HCT116 (cell line): Measurements from ENCODE around the gene HCN3. TPM values are rescaled to one million over a fixed set of nuclear protein-coding genes. Genes with fewer than 3 reads are reported as not detected.

ENCODE experiments used
- ATAC-seq: fragments of 200-7000 bp; cut with Tn5 transposase; 2 replicates; pipeline ENCODE4 v1.9.1; 2020; ENCODE audit warnings: mild to moderate bottlenecking, moderate library complexity
- BruUV-seq: library from RNA; stranded (reverse); fragments of 400-500 nt; replicated peaks from 2 replicates; lab custom pipeline; 2021; lab: Mats Ljungman, UMichigan
- CTCF ChIA-PET: fragments of 300-600 bp; sonication (Branson Sonifier 250); formaldehyde crosslinking; loops from one replicate; lab custom pipeline; 2021; ENCODE audit warnings: antibody characterized with exemption; lab: Charles Lee
- POLR2A ChIA-PET: fragments of 300-600, 350-600 bp; sonication (Branson Sonifier 250); formaldehyde crosslinking; loops from one replicate; lab custom pipeline; 2021; ENCODE audit warnings: antibody characterized with exemption; lab: Charles Lee
- RAD21 ChIA-PET, 2 experiments: fragments of 300-600 bp; sonication (Branson Sonifier 250); formaldehyde crosslinking; loops; one replicate each; lab custom pipeline; 2023; ENCODE audit warnings: low total read pairs in 2 of 2; ENCODE audit not compliant: uncharacterized antibody in 2 of 2, unreplicated experiment in 2 of 2, low non-redundant PET in 1 of 2; lab: Charles Lee
- DNase-seq: peaks from one replicate; pipeline ENCODE4 v3.0.0-alpha.2; 2010; ENCODE audit warnings: low read depth, low spot score
- H2AFZ ChIP-seq: fragments of 200-600 bp; shearing (Covaris generic), sonication (generic); 2 replicates; pipeline ENCODE4 v1.6.1; 2017; ENCODE audit warnings: low read depth, mixed run types, mixed read lengths, antibody characterized with exemption, low read length; ENCODE audit not compliant: poor library complexity, severe bottlenecking
- H3K27ac ChIP-seq: 2 replicates; pipeline ENCODE4 v1.5.1; 2012; ENCODE audit warnings: low read depth, low read length
- H3K27me3 ChIP-seq: fragments of 200-600 bp; sonication (generic); 2 replicates; pipeline ENCODE4 v1.6.1; 2016; ENCODE audit warnings: mixed run types, low read length, mixed read lengths; ENCODE audit not compliant: insufficient read depth
- H3K36me3 ChIP-seq, 2 experiments: fragments of 200-500 bp in 1 of 2; fragments of 200-600 bp in 1 of 2; sonication (Bioruptor generic) in 1 of 2; sonication (generic) in 1 of 2; 2 replicates each; pipeline versions ENCODE4 v1.5.1 to v1.6.1; 2014 to 2016; ENCODE audit warnings: low read length in 2 of 2, inconsistent platforms in 1 of 2, mixed read lengths in 1 of 2, mixed run types in 1 of 2; ENCODE audit not compliant: insufficient read depth in 2 of 2, control insufficient read depth in 1 of 2
- H3K4me1 ChIP-seq, 2 experiments: fragments of 200-600 bp in 1 of 2; sonication (generic) in 1 of 2; 2 replicates each; pipeline versions ENCODE4 v1.5.1 to v1.6.1; 2012 to 2017; ENCODE audit warnings: low read length in 2 of 2, inconsistent platforms in 1 of 2, mild to moderate bottlenecking in 1 of 2, mixed read lengths in 1 of 2, mixed run types in 1 of 2, moderate library complexity in 1 of 2; ENCODE audit not compliant: insufficient read depth in 2 of 2, control insufficient read depth in 1 of 2
- H3K4me2 ChIP-seq: fragments of 200-600 bp; sonication (generic); 2 replicates; pipeline ENCODE4 v1.6.1; 2017; ENCODE audit warnings: mixed run types, low read length, mixed read lengths
- H3K4me3 ChIP-seq, 2 experiments: fragments of 200-600 bp in 1 of 2; sonication (generic) in 1 of 2; replicated peaks in 1 of 2; 2 replicates each; pipeline ENCODE4 v1.5.1; 2011 to 2016; ENCODE audit warnings: low read length in 2 of 2, control low read depth in 1 of 2, low read depth in 1 of 2, mild to moderate bottlenecking in 1 of 2, mixed read lengths in 1 of 2, mixed run types in 1 of 2
- H3K79me2 ChIP-seq: fragments of 200-600 bp; sonication (generic); 2 replicates; pipeline ENCODE4 v1.6.1; 2017; ENCODE audit warnings: mild to moderate bottlenecking, mixed run types, low read length, moderate library complexity, mixed read lengths; ENCODE audit not compliant: insufficient read depth
- H3K9ac ChIP-seq: fragments of 200-600 bp; sonication (generic); 2 replicates; pipeline ENCODE4 v1.6.1; 2016; ENCODE audit warnings: low read length, mixed read lengths
- H3K9me2 ChIP-seq: fragments of 200-600 bp; sonication (generic), shearing (Covaris generic); 2 replicates; pipeline ENCODE4 v1.6.1; 2017; ENCODE audit warnings: mixed run types, mild to moderate bottlenecking, moderate library complexity; ENCODE audit not compliant: insufficient read depth
- H3K9me3 ChIP-seq, 2 experiments: fragments of 200-500 bp in 1 of 2; fragments of 200-600 bp in 1 of 2; sonication (Bioruptor generic) in 1 of 2; sonication (generic) in 1 of 2; 2 replicates each; pipeline ENCODE4 v1.6.1; 2014 to 2017; ENCODE audit warnings: low read length in 2 of 2, mixed read lengths in 2 of 2, inconsistent platforms in 1 of 2, low read depth in 1 of 2, mild to moderate bottlenecking in 1 of 2, mixed run types in 1 of 2, moderate library complexity in 1 of 2; ENCODE audit not compliant: control insufficient read depth in 1 of 2, insufficient read depth in 1 of 2
- H4K20me1 ChIP-seq: fragments of 200-600 bp; sonication (generic), shearing (Covaris generic); 2 replicates; pipeline ENCODE4 v1.6.1; 2017; ENCODE audit warnings: mixed run types, mild to moderate bottlenecking, moderate library complexity; ENCODE audit not compliant: insufficient read depth
- CEBPB ChIP-seq: IDR thresholded peaks from 2 replicates; pipeline ENCODE4 v1.6.1; 2012; ENCODE audit warnings: low read depth
- ELF1 ChIP-seq: IDR thresholded peaks from 2 replicates; pipeline ENCODE4 v1.6.1; 2012; ENCODE audit warnings: low read depth, borderline replicate concordance
- EZH2 ChIP-seq: fragments of 200-600 bp; sonication (generic); IDR thresholded peaks from 2 replicates; pipeline ENCODE4 v1.6.1; 2017; ENCODE audit warnings: antibody characterized with exemption, mixed run types
- EZH2phosphoT487 ChIP-seq: fragments of 200-600 bp; IDR thresholded peaks from 2 replicates; pipeline ENCODE4 v1.6.1; 2018; ENCODE audit warnings: antibody characterized with exemption, borderline replicate concordance
- MAX ChIP-seq: IDR thresholded peaks from 2 replicates; pipeline ENCODE4 v1.6.1; 2012
- POLR2AphosphoS5 ChIP-seq: IDR thresholded peaks from 2 replicates; pipeline ENCODE4 v1.6.1; 2011; ENCODE audit warnings: mild to moderate bottlenecking, low read depth, low read length, moderate library complexity
- SIN3A ChIP-seq: IDR thresholded peaks from 2 replicates; pipeline ENCODE4 v1.6.1; 2012; ENCODE audit warnings: low read depth
- TCF7L2 ChIP-seq: IDR thresholded peaks from 2 replicates; pipeline ENCODE4 v1.7.0; 2011; ENCODE audit warnings: borderline replicate concordance, inconsistent platforms; ENCODE audit not compliant: insufficient read depth, insufficient read length; ENCODE audit errors: extremely low read depth
- YY1 ChIP-seq: IDR thresholded peaks from 2 replicates; pipeline ENCODE4 v1.6.1; 2011; ENCODE audit warnings: low read length, low read depth, moderate library complexity, mild to moderate bottlenecking; ENCODE audit not compliant: insufficient replicate concordance; ENCODE audit errors: extremely low read depth
- intact Hi-C: fragments of 100-400 bp; cut with micrococcal nuclease; formaldehyde crosslinking; loops from 2 replicates; pipeline ENCODE4 v1.10.0; 2022
- total RNA-seq: library from RNA; stranded (reverse); gene quantifications from one replicate; pipeline ENCODE4 v1.2.1, GENCODE V29; 2021; ENCODE audit not compliant: unreplicated experiment
- TF ChIP-seq, protein P1 (sequence below): IDR thresholded peaks from 2 replicates; pipeline ENCODE4 v1.6.1; 2011; ENCODE audit warnings: mild to moderate bottlenecking, low read length, moderate library complexity; ENCODE audit not compliant: insufficient replicate concordance; ENCODE audit errors: extremely low read depth
- TF ChIP-seq, protein P2 (sequence below), 3 experiments: fragments of 200-600 bp in 1 of 3; sonication (generic) in 1 of 3; IDR thresholded peaks in 2 of 3; conservative IDR thresholded peaks in 1 of 3; 2 replicates each; pipeline ENCODE4 v1.5.1; 2012 to 2017; ENCODE audit warnings: low read depth in 2 of 3, low read length in 2 of 3, antibody characterized with exemption in 1 of 3, borderline replicate concordance in 1 of 3, control low read depth in 1 of 3, mild to moderate bottlenecking in 1 of 3, mixed read lengths in 1 of 3, mixed run types in 1 of 3, moderate library complexity in 1 of 3; ENCODE audit not compliant: insufficient read depth in 1 of 3

The HCN3 gene
- total RNA-seq, 1 experiment from 2014 or later = 8.5 TPM

DNA sequence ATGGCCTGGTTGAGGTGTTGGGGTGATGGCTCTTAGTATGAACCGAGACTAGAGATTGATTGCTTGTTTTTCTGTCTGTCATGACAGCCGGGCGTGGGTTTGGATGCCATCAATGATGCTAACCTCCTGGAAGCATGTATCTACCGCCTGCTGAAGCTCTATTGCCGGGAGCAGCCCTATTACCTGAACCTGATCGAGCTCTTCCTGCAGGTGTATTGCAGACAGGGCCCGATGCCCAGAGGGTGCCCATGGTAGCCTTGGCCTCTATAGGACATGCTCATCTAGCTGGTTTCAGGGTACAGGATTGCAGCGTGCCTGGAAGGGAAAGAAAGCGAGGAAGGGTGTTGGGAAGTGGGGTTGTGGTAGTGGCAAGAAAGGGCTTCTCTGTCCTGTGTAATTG lies 40.8 kb downstream of the HCN3 start (continued):
- TF ChIP-seq, protein P1, sequence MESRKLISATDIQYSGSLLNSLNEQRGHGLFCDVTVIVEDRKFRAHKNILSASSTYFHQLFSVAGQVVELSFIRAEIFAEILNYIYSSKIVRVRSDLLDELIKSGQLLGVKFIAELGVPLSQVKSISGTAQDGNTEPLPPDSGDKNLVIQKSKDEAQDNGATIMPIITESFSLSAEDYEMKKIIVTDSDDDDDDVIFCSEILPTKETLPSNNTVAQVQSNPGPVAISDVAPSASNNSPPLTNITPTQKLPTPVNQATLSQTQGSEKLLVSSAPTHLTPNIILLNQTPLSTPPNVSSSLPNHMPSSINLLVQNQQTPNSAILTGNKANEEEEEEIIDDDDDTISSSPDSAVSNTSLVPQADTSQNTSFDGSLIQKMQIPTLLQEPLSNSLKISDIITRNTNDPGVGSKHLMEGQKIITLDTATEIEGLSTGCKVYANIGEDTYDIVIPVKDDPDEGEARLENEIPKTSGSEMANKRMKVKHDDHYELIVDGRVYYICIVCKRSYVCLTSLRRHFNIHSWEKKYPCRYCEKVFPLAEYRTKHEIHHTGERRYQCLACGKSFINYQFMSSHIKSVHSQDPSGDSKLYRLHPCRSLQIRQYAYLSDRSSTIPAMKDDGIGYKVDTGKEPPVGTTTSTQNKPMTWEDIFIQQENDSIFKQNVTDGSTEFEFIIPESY = no peak
- TF ChIP-seq YY1 = no peak
- TF ChIP-seq, all 23 proteins: peak for 0

DNA sequence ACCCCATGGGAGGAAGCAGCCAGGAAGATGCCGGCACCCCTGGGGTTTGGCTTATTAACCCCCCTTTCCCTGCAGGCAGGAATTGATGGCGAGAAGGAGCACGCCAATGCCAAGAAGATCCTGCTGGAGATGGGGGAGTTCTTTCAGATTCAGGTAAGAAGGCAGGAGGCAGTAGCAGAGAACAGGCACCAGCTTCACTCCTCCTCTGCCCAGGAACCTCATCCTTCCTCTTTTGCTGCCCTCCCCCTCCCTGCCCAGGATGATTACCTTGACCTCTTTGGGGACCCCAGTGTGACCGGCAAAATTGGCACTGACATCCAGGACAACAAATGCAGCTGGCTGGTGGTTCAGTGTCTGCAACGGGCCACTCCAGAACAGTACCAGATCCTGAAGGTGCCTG lies 42.3 kb downstream of the HCN3 start:
- intact Hi-C loops = no loop called here
- no TSS peak for BruUV-seq
- H3K36me3 ChIP-seq = peaks cover 22 to 24% of the 10 kb centered on the region in 2 experiments; a peak in 3 of 4 replicates
- ATAC-seq (no peak), DNase-seq (no peak)
- no peak overlapping the region for H3K4me2 ChIP-seq
- H4K20me1 ChIP-seq = no peaks in the 10 kb centered on the region
- no peaks in the 10 kb centered on the region for H3K27me3 ChIP-seq
- H3K9ac ChIP-seq = no peak overlapping the region
- peaks cover 8 to 17% of the 10 kb centered on the region in 2 experiments; a peak in 3 of 4 replicates for H3K4me1 ChIP-seq
- ChIA-PET POLR2A (no interaction called here), CTCF (no interaction called here), RAD21 (no interaction called here)
- peak overlapping the region; percentile 7 for H3K27ac ChIP-seq
- no peak overlapping the region for H2AFZ ChIP-seq
- H3K9me3 ChIP-seq = no peaks in the 10 kb centered on the region
- H3K9me2 ChIP-seq = no peaks in the 10 kb centered on the region
- no peak for TF ChIP-seq TCF7L2
- H3K79me2 ChIP-seq = peaks cover 5% of the 10 kb centered on the region; the same call in 1 of the 2 replicates
- H3K4me3 ChIP-seq = no peak overlapping the region

DNA sequence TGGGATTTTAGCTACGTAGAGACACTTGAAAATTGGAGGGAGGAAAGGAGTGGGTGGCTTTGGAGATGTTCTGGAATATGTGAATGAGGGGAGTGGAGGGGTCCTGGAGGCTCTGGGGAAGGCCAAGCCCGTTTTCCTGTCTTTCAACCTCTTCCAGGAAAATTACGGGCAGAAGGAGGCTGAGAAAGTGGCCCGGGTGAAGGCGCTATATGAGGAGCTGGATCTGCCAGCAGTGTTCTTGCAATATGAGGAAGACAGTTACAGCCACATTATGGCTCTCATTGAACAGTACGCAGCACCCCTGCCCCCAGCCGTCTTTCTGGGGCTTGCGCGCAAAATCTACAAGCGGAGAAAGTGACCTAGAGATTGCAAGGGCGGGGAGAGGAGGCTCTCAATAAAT lies 43.0 kb downstream of the HCN3 start:
- Histone ChIP-seq H4K20me1 (no peaks in the 10 kb centered on the region), H3K79me2 (peaks cover 9% of the 10 kb centered on the region; the same call in 1 of the 2 replicates), H3K4me2 (no peak overlapping the region), H3K4me3 (no peak overlapping the region), H2AFZ (no peak overlapping the region), H3K27me3 (no peaks in the 10 kb centered on the region), H3K9me2 (no peaks in the 10 kb centered on the region), H3K9ac (no peak overlapping the region), H3K27ac (no peak overlapping the region), H3K36me3 (peaks cover 22 to 24% of the 10 kb centered on the region in 2 experiments; a peak in 3 of 4 replicates), H3K4me1 (peaks cover 8 to 18% of the 10 kb centered on the region in 2 experiments; a peak in 3 of 4 replicates), H3K9me3 (no peaks in the 10 kb centered on the region)
- DNase-seq (no peak), ATAC-seq (no peak)
- intact Hi-C loops = loop anchor here (5.0 to 10.0 kb wide), 2 partner anchors 145 to 272 kb away; partner anchors contain the start of genes KRTCAP2 and TRIM46
- no TSS peak for BruUV-seq
- ChIA-PET CTCF (no interaction called here), POLR2A (no interaction called here), RAD21 (interaction anchor here in 1 of 2 experiments (0.6 kb wide), 1 partner anchor 47 kb away, joined by 3 read pairs; the partner anchor contains the start of gene CLK2)
- TF ChIP-seq SIN3A = no peak
- no peak for TF ChIP-seq EZH2
- no peak for TF ChIP-seq EZH2phosphoT487
- TF ChIP-seq, protein P2, sequence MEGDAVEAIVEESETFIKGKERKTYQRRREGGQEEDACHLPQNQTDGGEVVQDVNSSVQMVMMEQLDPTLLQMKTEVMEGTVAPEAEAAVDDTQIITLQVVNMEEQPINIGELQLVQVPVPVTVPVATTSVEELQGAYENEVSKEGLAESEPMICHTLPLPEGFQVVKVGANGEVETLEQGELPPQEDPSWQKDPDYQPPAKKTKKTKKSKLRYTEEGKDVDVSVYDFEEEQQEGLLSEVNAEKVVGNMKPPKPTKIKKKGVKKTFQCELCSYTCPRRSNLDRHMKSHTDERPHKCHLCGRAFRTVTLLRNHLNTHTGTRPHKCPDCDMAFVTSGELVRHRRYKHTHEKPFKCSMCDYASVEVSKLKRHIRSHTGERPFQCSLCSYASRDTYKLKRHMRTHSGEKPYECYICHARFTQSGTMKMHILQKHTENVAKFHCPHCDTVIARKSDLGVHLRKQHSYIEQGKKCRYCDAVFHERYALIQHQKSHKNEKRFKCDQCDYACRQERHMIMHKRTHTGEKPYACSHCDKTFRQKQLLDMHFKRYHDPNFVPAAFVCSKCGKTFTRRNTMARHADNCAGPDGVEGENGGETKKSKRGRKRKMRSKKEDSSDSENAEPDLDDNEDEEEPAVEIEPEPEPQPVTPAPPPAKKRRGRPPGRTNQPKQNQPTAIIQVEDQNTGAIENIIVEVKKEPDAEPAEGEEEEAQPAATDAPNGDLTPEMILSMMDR (IDR thresholded peaks at IDR 0.05 in 2 of 3, conservative IDR thresholded peaks at IDR 0.05 in 1 of 3; ENCODE audit: borderline replicate concordance in 1 of 3, insufficient read depth in 1 of 3, low read depth in 2 of 3, low read length in 2 of 3) = no peak
- no peak for TF ChIP-seq TCF7L2
- TF ChIP-seq MAX = no peak
- TF ChIP-seq CEBPB = no peak
- no peak for TF ChIP-seq ELF1
- TF ChIP-seq POLR2AphosphoS5 = no peak
